ENCODE measurements around the gene MBOAT7.

- TF ChIP-seq CTCF (IDR thresholded peaks at IDR 0.05; ENCODE audit: insufficient read depth, low read length) = no peak
- TF ChIP-seq POLR2AphosphoS5 (IDR thresholded peaks at IDR 0.05; ENCODE audit: low read depth) = no peak
Observed at GRCh38 chr19:54183431-54183830, 5.9 kb downstream of the MBOAT7 start.
